SU-DHL-6 (cell line): Measurements from ENCODE around the gene SLC19A1.
"Not testable (repeated sequence)": the region's sequence is repeated elsewhere in the genome, so short reads cannot be mapped to it uniquely, and the experiment has no call there.

Source experiments
- H2AFZ ChIP-seq: fragments of 200-600 bp; sonication (generic); 2 replicates; pipeline ENCODE4 v1.6.1; 2014; ENCODE audit warnings: low read depth, mild to moderate bottlenecking, moderate library complexity, mixed read lengths, antibody characterized with exemption, low read length; ENCODE audit not compliant: severe bottlenecking
- H3F3A ChIP-seq: fragments of 200-600 bp; shearing (Covaris generic); 2 replicates; pipeline ENCODE4 v1.6.0; 2016; ENCODE audit warnings: antibody characterized with exemption, mild to moderate bottlenecking; ENCODE audit not compliant: insufficient read depth
- H3K27ac ChIP-seq: fragments of 200-600 bp; sonication (generic); 2 replicates; pipeline ENCODE4 v1.5.1; 2016; ENCODE audit warnings: low read depth, mild to moderate bottlenecking, low read length, moderate library complexity, mixed read lengths
- H3K27me3 ChIP-seq: fragments of 200-600 bp; sonication (generic), shearing (Covaris generic); 2 replicates; pipeline ENCODE4 v1.6.0; 2014; ENCODE audit warnings: mild to moderate bottlenecking, low read length
- H3K36me3 ChIP-seq: fragments of 200-600 bp; sonication (generic); 2 replicates; pipeline ENCODE4 v1.6.1; 2014; ENCODE audit warnings: mild to moderate bottlenecking, low read length, mixed read lengths
- H3K4me2 ChIP-seq: fragments of 300-600, 200-600 bp; shearing (Covaris generic), sonication (generic); 2 replicates; pipeline ENCODE4 v1.6.0; 2014; ENCODE audit warnings: low read length, low read depth, mild to moderate bottlenecking; ENCODE audit not compliant: poor library complexity, severe bottlenecking
- H3K4me3 ChIP-seq: fragments of 200-600 bp; sonication (generic); 2 replicates; pipeline ENCODE4 v1.5.1; 2014; ENCODE audit warnings: antibody characterized with exemption, low read length, mild to moderate bottlenecking, mixed read lengths; ENCODE audit not compliant: insufficient read depth, poor library complexity, severe bottlenecking
- H3K79me2 ChIP-seq: fragments of 200-600 bp; sonication (generic); 2 replicates; pipeline ENCODE4 v1.6.1; 2014; ENCODE audit warnings: mild to moderate bottlenecking, low read length, moderate library complexity; ENCODE audit not compliant: insufficient read depth
- H3K9ac ChIP-seq: fragments of 200-600 bp; sonication (generic); 2 replicates; pipeline ENCODE4 v1.7.0; 2014; ENCODE audit warnings: mild to moderate bottlenecking, low read length
- H3K9me2 ChIP-seq: fragments of 200-600 bp; sonication (generic); replicated peaks from 2 replicates; pipeline ENCODE4 v1.6.1; 2014; ENCODE audit warnings: low read length; ENCODE audit not compliant: insufficient read depth
- H3K9me3 ChIP-seq: fragments of 200-600 bp; sonication (generic); 2 replicates; pipeline ENCODE4 v1.6.1; 2014; ENCODE audit warnings: low read length, mixed read lengths; ENCODE audit not compliant: insufficient read depth
- H4K20me1 ChIP-seq: fragments of 200-600 bp; sonication (generic); 2 replicates; pipeline ENCODE4 v1.6.1; 2014; ENCODE audit warnings: low read depth, mild to moderate bottlenecking, antibody characterized with exemption, low read length, moderate library complexity, mixed read lengths
- EZH2phosphoT487 ChIP-seq: fragments of 200-600 bp; sonication (generic), shearing (Covaris generic); conservative IDR thresholded peaks from 2 replicates; pipeline ENCODE4 v1.6.1; 2018; ENCODE audit warnings: mild to moderate bottlenecking, antibody characterized with exemption, low read length, moderate library complexity, mixed read lengths
- TF ChIP-seq, protein P1 (sequence below): fragments of 200-600 bp; sonication (generic); IDR thresholded peaks from one replicate; pipeline ENCODE4 v1.5.1; 2017; ENCODE audit warnings: antibody characterized with exemption, mild to moderate bottlenecking, low read length, moderate library complexity; ENCODE audit not compliant: insufficient read depth, poor library complexity, severe bottlenecking

SLC19A1 gene

DNA sequence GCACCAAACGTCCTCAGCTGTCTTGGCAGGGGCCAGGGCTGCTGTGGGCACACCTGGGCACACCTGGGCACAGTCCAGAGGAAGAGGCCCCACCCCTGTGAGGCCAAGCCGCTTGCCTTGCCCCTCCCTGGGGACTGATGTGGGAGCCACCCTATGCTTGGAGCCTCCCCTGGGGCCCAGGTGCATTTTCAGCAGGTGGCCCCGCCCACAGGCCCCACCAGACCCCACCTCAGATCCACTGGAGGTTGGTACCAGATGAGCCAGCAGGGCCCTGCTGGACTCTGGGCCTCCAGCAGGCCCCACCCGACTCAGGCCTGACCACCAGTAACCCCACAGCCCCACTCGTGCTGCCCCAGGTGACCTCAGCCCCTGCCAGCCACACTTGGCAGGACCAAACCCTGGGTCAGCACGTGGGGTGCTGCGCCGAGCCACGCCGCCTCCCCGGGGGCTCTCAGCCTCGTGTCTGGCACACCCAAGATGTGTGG lies 8.8 kb downstream of the SLC19A1 start:
- no peak overlapping the region for H3K9ac ChIP-seq
- no peak overlapping the region for H2AFZ ChIP-seq
- H3K36me3 ChIP-seq, result peaks cover 4% of the 10 kb centered on the region; the same call in 1 of the 2 replicates
- H3K27ac ChIP-seq, result no peak overlapping the region
- H3K4me3 ChIP-seq, result no peak overlapping the region
- no peak overlapping the region for H3K4me2 ChIP-seq
- no peaks in the 10 kb centered on the region for H3K27me3 ChIP-seq
- H3K9me3 ChIP-seq, result no peaks in the 10 kb centered on the region
- no peak for TF ChIP-seq EZH2phosphoT487
- TF ChIP-seq, protein P1, sequence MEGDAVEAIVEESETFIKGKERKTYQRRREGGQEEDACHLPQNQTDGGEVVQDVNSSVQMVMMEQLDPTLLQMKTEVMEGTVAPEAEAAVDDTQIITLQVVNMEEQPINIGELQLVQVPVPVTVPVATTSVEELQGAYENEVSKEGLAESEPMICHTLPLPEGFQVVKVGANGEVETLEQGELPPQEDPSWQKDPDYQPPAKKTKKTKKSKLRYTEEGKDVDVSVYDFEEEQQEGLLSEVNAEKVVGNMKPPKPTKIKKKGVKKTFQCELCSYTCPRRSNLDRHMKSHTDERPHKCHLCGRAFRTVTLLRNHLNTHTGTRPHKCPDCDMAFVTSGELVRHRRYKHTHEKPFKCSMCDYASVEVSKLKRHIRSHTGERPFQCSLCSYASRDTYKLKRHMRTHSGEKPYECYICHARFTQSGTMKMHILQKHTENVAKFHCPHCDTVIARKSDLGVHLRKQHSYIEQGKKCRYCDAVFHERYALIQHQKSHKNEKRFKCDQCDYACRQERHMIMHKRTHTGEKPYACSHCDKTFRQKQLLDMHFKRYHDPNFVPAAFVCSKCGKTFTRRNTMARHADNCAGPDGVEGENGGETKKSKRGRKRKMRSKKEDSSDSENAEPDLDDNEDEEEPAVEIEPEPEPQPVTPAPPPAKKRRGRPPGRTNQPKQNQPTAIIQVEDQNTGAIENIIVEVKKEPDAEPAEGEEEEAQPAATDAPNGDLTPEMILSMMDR, result no peak
- peaks cover 42% of the 10 kb centered on the region for H3K79me2 ChIP-seq
- H4K20me1 ChIP-seq, result no peaks in the 10 kb centered on the region; the same call in 1 of the 2 replicates
- no peaks in the 10 kb centered on the region for H3F3A ChIP-seq
- H3K9me2 ChIP-seq, result no peaks in the 10 kb centered on the region

- TF ChIP-seq, protein P1, result no peak
- no peak for TF ChIP-seq EZH2phosphoT487
- Histone ChIP-seq H2AFZ (no peak overlapping the region), H3K9ac (no peak overlapping the region), H3F3A (no peaks in the 10 kb centered on the region), H3K4me2 (no peak overlapping the region), H3K9me2 (no peaks in the 10 kb centered on the region), H3K4me3 (no peak overlapping the region), H3K36me3 (peaks cover 4% of the 10 kb centered on the region; the same call in 1 of the 2 replicates), H3K27ac (no peak overlapping the region), H3K79me2 (peaks cover 37% of the 10 kb centered on the region), H3K27me3 (no peaks in the 10 kb centered on the region), H3K9me3 (no peaks in the 10 kb centered on the region), H4K20me1 (no peaks in the 10 kb centered on the region; the same call in 1 of the 2 replicates)
These were observed 9.3 kb downstream of the SLC19A1 start for GRCh38 chr21:45532826-45533360.

GRCh38 chr21:45531393-45532215 lies 10.6 kb downstream of the SLC19A1 start:
- Histone ChIP-seq H2AFZ (no peak overlapping the region), H3K4me3 (no peak overlapping the region)
- TF ChIP-seq, protein P1, result no peak
- TF ChIP-seq EZH2phosphoT487, result no peak

GRCh38 chr21:45531114-45531392 lies 11.2 kb downstream of the SLC19A1 start:
- not testable (repeated sequence) for H3K9ac ChIP-seq, H3K4me2 ChIP-seq, H3K27me3 ChIP-seq, H4K20me1 ChIP-seq, H3K9me2 ChIP-seq, H3F3A ChIP-seq, H3K36me3 ChIP-seq, H2AFZ ChIP-seq, H3K4me3 ChIP-seq, H3K9me3 ChIP-seq, H3K27ac ChIP-seq
- H3K79me2 ChIP-seq, result peaks cover 25% of the 10 kb centered on the region; the same call in 1 of the 2 replicates

More at GRCh38 chr21:45531393-45532215, 10.6 kb downstream of the SLC19A1 start:
- peaks cover 30% of the 10 kb centered on the region; the same call in 1 of the 2 replicates for H3K79me2 ChIP-seq
- no peak overlapping the region for H3K9ac ChIP-seq
- H3K27me3 ChIP-seq, result no peaks in the 10 kb centered on the region
- no peaks in the 10 kb centered on the region; the same call in 1 of the 2 replicates for H4K20me1 ChIP-seq
- H3K9me2 ChIP-seq, result no peaks in the 10 kb centered on the region
- H3K27ac ChIP-seq, result no peak overlapping the region
- no peaks in the 10 kb centered on the region for H3K9me3 ChIP-seq
- H3F3A ChIP-seq, result no peaks in the 10 kb centered on the region
- no peak overlapping the region for H3K4me2 ChIP-seq
- H3K36me3 ChIP-seq, result peaks cover 4% of the 10 kb centered on the region; the same call in 1 of the 2 replicates
